T47D (cell line): ENCODE data around the gene RNF144A.
A peak's percentile ranks its signal among the peaks of the same experiment; 100 is the strongest.

ENCODE experiments used
- DNase-seq, 2 experiments: peaks; one replicate each; pipeline versions ENCODE4 v3.0.0 to v3.0.0-alpha.2; 2011 to 2012; ENCODE audit warnings: low read depth in 1 of 2, low spot score in 1 of 2
- JUND ChIP-seq: IDR thresholded peaks from 2 replicates; pipeline ENCODE4 v1.6.1; 2012; ENCODE audit warnings: low read depth
- in situ Hi-C: cut with HindIII; loops from 2 replicates; pipeline ENCODE4 v1.10.0; 2016; ENCODE audit warnings: low sequenced_read_pairs, low pct_unique_long_range_greater_than_20kb

The RNF144A gene

DNA sequence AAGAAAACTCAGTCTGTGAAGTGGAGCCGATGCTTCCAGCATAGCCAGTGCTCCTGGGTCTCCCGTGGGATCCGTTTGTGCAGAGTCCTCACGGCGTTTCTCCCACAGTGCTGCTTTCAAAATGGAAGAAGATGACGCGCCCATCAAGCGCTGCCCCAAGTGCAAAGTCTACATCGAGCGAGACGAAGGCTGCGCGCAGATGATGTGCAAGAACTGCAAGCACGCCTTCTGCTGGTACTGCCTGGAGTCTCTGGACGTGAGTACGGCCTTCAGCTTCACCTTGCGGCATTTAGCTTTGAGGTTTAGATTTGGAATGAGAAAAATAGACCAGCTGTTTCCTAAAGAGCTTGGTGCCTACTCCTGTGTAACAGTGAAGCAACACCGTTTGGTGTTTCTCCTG is 107.0 kb downstream of the RNF144A start:
- in situ Hi-C loops = no loop called here
- no peak for DNase-seq
- TF ChIP-seq JUND = no peak

DNA sequence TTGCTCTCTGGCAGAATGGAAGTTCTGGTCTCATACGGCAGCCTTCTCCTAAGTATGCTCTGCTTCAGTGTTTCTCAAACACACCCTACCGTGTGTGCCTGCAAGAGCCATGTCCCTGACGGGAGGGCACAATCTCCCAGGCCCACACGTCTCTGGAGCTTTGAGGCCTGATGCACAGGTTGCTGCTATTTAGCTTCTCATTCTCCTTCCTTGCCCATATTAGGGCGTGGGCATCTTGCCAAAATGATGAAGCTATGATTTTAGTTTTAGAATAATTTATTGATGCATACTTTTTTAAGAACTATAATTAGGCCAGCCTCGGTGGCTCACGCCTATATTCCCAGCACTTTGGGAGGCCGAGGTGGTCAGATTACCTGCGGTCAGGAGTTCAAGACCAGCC is 107.9 kb downstream of the RNF144A start:
- no peak for DNase-seq
- TF ChIP-seq JUND = no peak
- in situ Hi-C loops = no loop called here

DNA sequence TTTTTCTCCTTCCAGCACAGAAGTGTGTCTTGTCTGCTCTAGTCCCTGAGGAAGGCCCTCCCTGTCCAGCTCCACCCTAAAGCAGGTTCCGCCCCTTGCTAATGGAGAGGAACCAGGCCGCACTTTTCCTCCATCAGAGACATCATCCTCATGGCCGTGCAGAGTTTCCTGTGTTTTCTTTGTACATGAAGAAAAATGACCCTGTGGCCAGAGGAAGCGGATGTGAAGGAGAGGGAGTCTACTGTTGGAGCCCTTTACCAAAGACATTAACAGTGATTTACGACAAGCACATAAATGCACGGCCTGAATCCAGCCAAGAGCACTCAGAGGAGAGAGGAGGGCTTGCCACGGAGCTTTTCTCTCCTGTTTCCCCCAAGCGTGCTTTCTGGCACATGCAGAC is 109.5 kb downstream of the RNF144A start:
- DNase-seq = no peak
- in situ Hi-C loops = no loop called here
- TF ChIP-seq JUND = no peak

DNA sequence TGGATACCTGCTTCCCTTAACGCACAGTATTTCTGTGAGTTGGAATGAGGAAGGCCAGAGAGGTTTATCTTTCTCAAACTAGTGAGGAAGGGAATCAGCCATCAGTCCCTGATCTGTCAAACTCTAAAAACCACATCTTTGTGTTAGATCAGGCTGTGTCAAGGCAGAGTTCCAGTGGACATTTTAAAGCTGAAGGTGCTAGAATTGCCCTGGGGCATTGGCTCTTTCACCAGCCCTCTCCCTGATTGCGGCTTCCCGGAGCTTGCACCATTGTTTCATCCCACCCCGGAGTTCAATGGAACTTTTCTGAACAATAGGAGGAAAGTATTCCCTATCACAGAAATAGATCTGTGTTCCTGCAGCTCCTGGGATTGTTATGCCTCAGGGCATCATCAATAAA is 110.2 kb downstream of the RNF144A start:
- in situ Hi-C loops = no loop called here
- no peak for DNase-seq
- no peak for TF ChIP-seq JUND

DNA sequence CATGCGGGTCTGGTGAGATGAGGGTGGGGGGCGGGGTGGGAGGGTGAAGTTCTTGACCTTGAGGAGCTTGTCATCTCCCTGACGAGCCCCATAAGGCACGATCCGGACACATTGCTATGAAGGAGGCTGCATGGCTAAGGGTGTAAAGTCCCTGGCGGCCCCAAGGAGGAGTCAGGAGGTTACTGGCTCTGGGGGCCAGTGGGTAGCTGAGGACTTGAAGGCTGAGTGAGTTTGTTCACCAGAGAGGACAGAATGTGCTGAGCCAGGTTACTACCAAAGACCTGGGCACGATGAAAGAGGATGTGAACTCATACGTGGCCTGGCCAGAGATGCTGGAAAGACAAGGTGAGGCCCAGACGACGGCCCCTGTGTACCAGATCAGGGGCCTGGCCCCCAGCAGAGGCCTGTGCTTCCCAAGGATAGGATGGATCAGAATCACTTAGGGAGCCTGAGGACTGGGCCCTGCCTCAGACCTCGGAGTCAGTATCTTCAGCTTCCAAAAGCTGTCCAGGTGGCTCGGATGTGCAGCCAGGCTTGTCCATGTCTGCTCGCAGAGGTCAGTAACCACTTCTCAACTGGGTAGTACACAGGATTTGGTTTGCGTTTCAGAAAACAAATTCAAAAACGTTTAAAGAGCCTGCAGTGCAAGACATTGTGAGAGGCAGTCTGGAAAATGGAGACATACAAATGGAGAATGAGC is 110.9 kb downstream of the RNF144A start:
- in situ Hi-C loops = no loop called here
- TF ChIP-seq JUND = no peak
- no peak for DNase-seq

DNA sequence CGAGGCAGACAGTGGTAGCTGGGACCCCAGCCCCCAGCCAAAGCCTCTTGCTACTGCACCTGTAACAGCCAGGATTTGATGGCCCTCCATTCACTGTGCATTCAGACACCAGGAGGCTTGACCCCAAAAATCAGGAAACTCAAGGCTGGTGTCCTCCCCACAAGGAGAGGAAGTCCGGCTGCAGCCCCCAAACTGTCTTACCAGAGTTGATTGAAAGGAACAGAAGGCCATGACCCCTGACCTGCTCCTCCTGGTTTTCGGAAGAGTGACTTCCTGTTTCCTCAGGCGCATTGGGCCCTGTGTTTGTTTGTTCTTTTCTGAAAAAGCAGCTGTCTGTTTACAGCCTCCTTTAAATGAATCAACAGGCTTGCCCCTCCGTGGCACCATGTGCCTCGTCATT is 111.6 kb downstream of the RNF144A start:
- no peak for TF ChIP-seq JUND
- no peak for DNase-seq
- in situ Hi-C loops = no loop called here

DNA sequence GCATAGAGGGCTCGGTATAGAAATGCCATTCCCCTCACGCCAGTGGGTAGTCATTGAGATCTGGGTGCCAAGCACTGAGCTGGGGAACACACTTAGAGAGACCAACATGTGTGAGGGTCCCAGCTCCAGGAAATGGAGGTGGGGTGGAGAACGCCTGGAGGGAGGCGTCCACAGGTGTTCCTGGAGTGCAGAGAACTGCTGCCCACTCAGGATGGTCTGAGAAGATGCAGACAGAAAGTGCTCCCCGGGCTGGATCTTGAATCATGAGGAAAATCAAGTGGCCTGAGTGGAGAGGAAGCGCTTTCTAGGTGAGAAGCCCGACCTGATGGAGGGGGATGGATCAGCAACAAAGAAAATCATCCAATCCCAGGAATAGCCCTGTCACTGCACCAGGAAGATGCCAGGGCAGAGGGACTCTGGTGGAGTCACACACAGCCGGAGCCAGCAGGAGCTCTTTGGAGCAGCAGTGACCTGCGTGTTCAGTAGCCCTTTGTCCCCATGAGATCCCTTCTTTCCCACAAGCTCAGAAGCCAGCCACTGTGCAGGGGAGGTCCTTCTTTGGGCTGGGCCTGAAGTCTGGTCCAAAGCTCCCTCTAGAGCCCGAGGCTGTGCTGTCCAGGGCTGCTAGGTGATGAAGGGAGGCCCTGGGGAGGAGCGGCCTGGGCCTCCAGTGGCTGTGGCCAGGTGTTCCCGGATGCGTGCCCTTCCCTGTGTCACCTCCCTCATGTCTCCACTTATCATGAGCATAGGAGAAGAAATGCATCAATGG is 112.3 kb downstream of the RNF144A start:
- DNase-seq = no peak
- in situ Hi-C loops = no loop called here

DNA sequence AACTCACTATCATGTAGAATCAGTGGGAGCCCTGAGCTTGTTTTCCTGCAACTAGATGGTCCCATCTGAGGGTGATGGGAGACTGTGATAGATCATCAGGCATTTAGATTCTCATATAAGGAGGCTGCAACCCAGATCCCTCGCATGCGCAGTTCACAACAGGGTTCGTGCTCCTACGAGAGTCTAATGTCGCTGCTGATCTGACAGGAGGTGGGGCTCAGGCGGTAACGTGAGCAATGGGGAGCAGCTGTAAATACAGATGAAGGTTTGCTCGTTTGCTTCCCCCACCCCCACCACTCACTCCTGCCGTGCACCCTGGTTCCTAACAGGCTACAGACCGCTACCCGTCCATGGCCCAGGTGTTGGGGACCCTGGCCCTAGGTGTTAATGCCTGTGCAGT is 113.6 kb downstream of the RNF144A start:
- in situ Hi-C loops = no loop called here

More for the DNA sequence above, 112.3 kb downstream of the RNF144A start:
- TF ChIP-seq JUND = no peak

DNA sequence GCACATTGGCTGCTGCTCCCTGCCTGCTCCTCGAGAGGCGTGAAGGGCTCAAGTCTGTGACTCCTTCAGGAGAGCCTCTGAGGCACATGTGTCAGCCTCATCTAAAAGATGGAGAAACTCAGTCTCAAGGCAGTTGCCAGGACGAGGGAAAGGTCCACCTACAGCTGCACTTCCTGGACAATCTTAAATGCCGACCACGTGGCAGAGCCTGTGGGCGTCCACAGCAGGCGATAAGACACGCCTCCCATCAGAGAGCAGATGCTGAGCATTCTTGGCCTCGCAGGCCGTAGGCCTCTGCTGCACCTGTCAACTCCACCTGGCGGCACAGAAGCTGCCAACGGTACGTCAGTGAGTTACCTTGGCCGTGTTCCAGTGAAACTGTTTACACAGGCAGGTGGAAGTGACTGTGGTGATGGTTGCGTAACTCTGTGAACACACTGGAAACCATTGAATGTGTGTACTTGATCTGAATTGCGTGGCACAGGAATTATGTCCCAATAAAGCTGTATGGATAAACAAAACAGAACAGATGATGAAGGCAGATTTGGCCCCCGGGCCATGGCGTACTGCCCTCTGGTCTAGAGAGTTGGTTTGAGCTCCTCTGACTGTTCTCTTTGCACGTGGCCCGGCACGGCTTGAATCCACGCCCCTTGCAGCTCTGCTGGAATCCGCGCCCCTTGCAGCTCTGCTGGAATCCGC is 114.5 kb downstream of the RNF144A start:
- peak; percentile 65 for TF ChIP-seq JUND
- in situ Hi-C loops = no loop called here
- peak; percentile 47 to 98 for DNase-seq

More for the DNA sequence above, 113.6 kb downstream of the RNF144A start:
- no peak for DNase-seq
- TF ChIP-seq JUND = no peak

DNA sequence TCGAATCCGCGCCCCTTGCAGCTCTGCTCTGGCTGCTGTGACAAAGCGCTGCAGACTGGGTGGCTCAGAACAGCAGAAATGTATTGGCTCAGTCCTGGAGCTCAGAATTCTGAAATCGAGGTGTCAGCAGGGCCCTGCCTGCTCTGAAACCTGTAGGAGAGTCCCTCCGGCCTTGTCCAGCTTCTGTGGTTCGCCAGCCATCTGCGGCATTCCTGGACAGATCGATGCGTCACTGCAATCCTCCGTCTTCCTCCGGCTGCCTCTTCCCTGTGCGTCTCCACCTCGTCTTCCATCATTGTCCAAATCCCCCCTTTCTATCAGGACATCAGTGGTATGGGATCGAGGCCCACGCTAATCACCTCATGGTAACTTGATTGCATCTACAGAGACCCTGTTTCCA is 115.2 kb downstream of the RNF144A start:
- no peak for TF ChIP-seq JUND
- in situ Hi-C loops = no loop called here
- no peak for DNase-seq

DNA sequence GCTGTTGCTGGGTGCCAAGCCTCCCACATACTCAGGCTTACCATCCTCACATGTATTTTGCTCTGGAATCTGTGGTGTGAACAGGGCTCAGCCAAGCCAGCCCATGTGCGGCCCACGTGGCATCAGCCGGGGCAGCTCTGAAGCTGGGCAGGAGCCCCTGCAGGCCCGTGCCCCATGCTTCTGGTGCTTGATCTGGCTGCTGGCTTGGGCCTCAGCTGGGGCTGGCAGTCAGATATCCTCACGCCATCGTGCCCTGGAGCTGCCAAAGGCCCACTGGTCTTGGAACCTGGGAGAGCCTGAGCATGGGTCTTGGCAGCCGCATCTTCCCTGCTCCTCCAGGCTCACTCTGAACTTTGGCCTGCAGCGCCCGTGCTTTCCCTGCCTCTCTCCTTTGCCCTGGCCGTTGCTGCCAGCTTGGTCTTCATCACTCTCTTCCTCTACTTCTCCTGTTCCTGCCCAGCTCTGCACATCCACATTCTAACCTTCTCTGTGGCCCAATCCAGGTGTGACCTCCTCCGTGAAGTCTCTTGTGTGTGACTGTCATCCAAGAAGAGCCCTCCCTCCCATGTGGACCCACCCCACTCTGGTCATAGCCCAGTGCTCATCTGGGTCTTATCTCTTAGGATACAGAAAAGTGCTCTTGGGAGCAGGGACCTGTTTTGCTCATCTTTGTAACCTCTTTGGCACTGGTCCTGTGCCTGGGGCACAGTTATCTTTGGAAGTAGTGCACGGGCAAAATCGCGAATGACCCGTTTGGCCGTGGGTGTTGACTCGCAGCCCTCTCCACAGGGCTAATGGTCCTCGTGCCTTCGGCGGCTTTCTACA is 116.1 kb downstream of the RNF144A start:
- DNase-seq = no peak
- TF ChIP-seq JUND = no peak
- in situ Hi-C loops = no loop called here

DNA sequence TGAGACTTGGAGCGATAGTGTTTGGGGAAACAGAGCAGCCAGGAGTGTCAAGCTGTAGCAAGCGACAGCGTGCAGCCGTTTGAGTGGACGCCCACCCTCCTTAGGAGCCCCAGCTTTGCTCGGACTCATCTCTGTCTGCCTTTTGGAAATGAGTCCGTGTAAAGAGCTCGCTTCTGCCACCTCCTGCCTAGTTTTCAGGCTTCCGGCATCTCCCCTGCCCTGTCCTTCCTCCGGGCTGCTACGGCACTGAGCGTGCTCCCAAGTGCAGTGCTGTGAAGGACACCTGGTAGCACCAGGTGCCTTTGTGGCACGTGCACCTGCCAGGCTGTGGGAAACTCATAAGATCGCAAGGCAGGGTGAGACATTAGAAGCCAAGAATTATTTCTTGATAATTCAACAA is 117.1 kb downstream of the RNF144A start:
- in situ Hi-C loops = no loop called here
- TF ChIP-seq JUND = no peak
- DNase-seq = peak in 1 of 2 experiments; percentile 27
